H9 (cell line): ENCODE results near the gene HNRNPU. TPM values are rescaled to one million over a fixed set of nuclear protein-coding genes. Genes with fewer than 3 reads are reported as not detected.

Experiments
- DNase-seq: peaks from one replicate; pipeline ENCODE4 v3.0.0-alpha.2; 2017
- H2AFZ ChIP-seq: one replicate; pipeline ENCODE4 v1.6.1; 2013; ENCODE audit warnings: mild to moderate bottlenecking, low read length, control low read depth, moderate library complexity
- H2AK5ac ChIP-seq: 2 replicates; pipeline ENCODE4 v1.6.1; 2013; ENCODE audit warnings: low read length, control low read depth, mixed read lengths; ENCODE audit not compliant: insufficient read length
- H2BK120ac ChIP-seq: one replicate; pipeline ENCODE4 v1.6.1; 2013; ENCODE audit warnings: low read depth, mild to moderate bottlenecking, low read length, control low read depth, inconsistent platforms; ENCODE audit not compliant: poor library complexity, severe bottlenecking
- H2BK12ac ChIP-seq: 2 replicates; pipeline ENCODE4 v1.6.1; 2013; ENCODE audit warnings: low read length, control low read depth, mixed read lengths, low read depth; ENCODE audit not compliant: insufficient read length
- H2BK15ac ChIP-seq: 2 replicates; pipeline ENCODE4 v1.6.1; 2013; ENCODE audit warnings: low read depth, low read length, control low read depth
- H2BK20ac ChIP-seq: one replicate; pipeline ENCODE4 v1.6.1; 2013; ENCODE audit warnings: low read depth, mild to moderate bottlenecking, low read length, control low read depth, inconsistent platforms; ENCODE audit not compliant: poor library complexity, severe bottlenecking
- H2BK5ac ChIP-seq: 2 replicates; pipeline ENCODE4 v1.6.1; 2013; ENCODE audit warnings: low read length, control low read depth, mixed read lengths; ENCODE audit not compliant: insufficient read length
- H3K14ac ChIP-seq: 2 replicates; pipeline ENCODE4 v1.6.1; 2013; ENCODE audit warnings: low read length, control low read depth; ENCODE audit not compliant: insufficient read depth
- H3K18ac ChIP-seq: 2 replicates; pipeline ENCODE4 v1.6.1; 2013; ENCODE audit warnings: low read depth, mild to moderate bottlenecking, mixed read lengths, low read length, control low read depth; ENCODE audit not compliant: insufficient read length
- H3K23ac ChIP-seq: 2 replicates; pipeline ENCODE4 v1.6.1; 2013; ENCODE audit warnings: low read length, control low read depth, mixed read lengths, low read depth; ENCODE audit not compliant: insufficient read length
- H3K23me2 ChIP-seq: 2 replicates; pipeline ENCODE4 v1.6.1; 2013; ENCODE audit warnings: low read depth, mild to moderate bottlenecking, mixed read lengths, low read length, control low read depth; ENCODE audit not compliant: insufficient read length, poor library complexity, severe bottlenecking
- H3K27ac ChIP-seq: 2 replicates; pipeline ENCODE4 v1.5.1; 2013; ENCODE audit warnings: low read length, control low read depth, mixed read lengths, low read depth; ENCODE audit not compliant: insufficient read length
- H3K27me3 ChIP-seq: 2 replicates; pipeline ENCODE4 v1.6.1; 2013; ENCODE audit warnings: low read length, control low read depth, inconsistent platforms; ENCODE audit not compliant: insufficient read depth
- H3K4ac ChIP-seq: 2 replicates; pipeline ENCODE4 v1.6.1; 2013; ENCODE audit warnings: low read depth, mild to moderate bottlenecking, control low read depth, inconsistent platforms, low read length, moderate library complexity
- H3K4me1 ChIP-seq: 2 replicates; pipeline ENCODE4 v1.6.1; 2013; ENCODE audit warnings: low read length, control low read depth, inconsistent platforms; ENCODE audit not compliant: insufficient read depth
- H3K4me2 ChIP-seq: 2 replicates; pipeline ENCODE4 v1.6.1; 2013; ENCODE audit warnings: low read length, control low read depth, mixed read lengths; ENCODE audit not compliant: insufficient read length, insufficient read depth
- H3K56ac ChIP-seq: 2 replicates; pipeline ENCODE4 v1.6.1; 2013; ENCODE audit warnings: low read depth, mild to moderate bottlenecking, mixed read lengths, low read length, control low read depth; ENCODE audit not compliant: insufficient read length
- H3K79me1 ChIP-seq: 2 replicates; pipeline ENCODE4 v1.6.1; 2013; ENCODE audit warnings: low read depth, mild to moderate bottlenecking, moderate library complexity, low read length, control low read depth, inconsistent platforms; ENCODE audit not compliant: insufficient read depth, poor library complexity, severe bottlenecking
- H3K79me2 ChIP-seq: 2 replicates; pipeline ENCODE4 v1.6.1; 2013; ENCODE audit warnings: low read length, control low read depth, inconsistent platforms; ENCODE audit not compliant: insufficient read depth
- H3K9ac ChIP-seq: 2 replicates; pipeline ENCODE4 v1.6.1; 2013; ENCODE audit warnings: low read length, control low read depth, mixed read lengths; ENCODE audit not compliant: insufficient read length; ENCODE audit errors: extremely low read depth
- H3K9me3 ChIP-seq: one replicate; pipeline ENCODE4 v1.6.1; 2013; ENCODE audit warnings: low read depth, low read length, inconsistent platforms; ENCODE audit not compliant: control insufficient read depth
- H3T11ph ChIP-seq: one replicate; pipeline ENCODE4 v1.6.1; 2013; ENCODE audit warnings: mild to moderate bottlenecking, low read length, control low read depth, inconsistent platforms
- H4K20me1 ChIP-seq: one replicate; pipeline ENCODE4 v1.6.1; 2013; ENCODE audit not compliant: control insufficient read depth, insufficient read length, insufficient read depth
- H4K5ac ChIP-seq: 2 replicates; pipeline ENCODE4 v1.6.1; 2013; ENCODE audit warnings: low read depth, mild to moderate bottlenecking, mixed read lengths, low read length, control low read depth; ENCODE audit not compliant: insufficient read length
- H4K8ac ChIP-seq: replicated peaks from 2 replicates; pipeline ENCODE4 v1.6.1; 2013; ENCODE audit warnings: low read length, control low read depth, mixed read lengths, low read depth; ENCODE audit not compliant: insufficient read length
- H4K91ac ChIP-seq: 2 replicates; pipeline ENCODE4 v1.6.1; 2013; ENCODE audit warnings: low read depth, mild to moderate bottlenecking, moderate library complexity, mixed read lengths, low read length, control low read depth; ENCODE audit not compliant: insufficient read length
- H3K27ac Mint-ChIP-seq, 3 experiments: 2 replicates in 2 of 3; 3 replicates in 1 of 3; pipeline ENCODE4 v1.8.0; 2020 to 2021; ENCODE audit warnings: mixed read lengths in 3 of 3, mild to moderate bottlenecking in 1 of 3, moderate library complexity in 1 of 3
- H3K27me3 Mint-ChIP-seq: 2 replicates; pipeline ENCODE4 v1.8.0; 2021; ENCODE audit warnings: low read depth, mild to moderate bottlenecking, moderate library complexity, mixed read lengths
- H3K36me3 Mint-ChIP-seq, 3 experiments: 2 replicates in 2 of 3; 3 replicates in 1 of 3; pipeline ENCODE4 v1.8.0; 2020 to 2021; ENCODE audit warnings: low read depth in 3 of 3, mixed read lengths in 3 of 3; ENCODE audit not compliant: insufficient read depth in 1 of 3
- H3K4me1 Mint-ChIP-seq, 2 experiments: 2 replicates each; pipeline ENCODE4 v1.8.0; 2020; ENCODE audit warnings: mixed read lengths in 2 of 2
- H3K4me3 Mint-ChIP-seq, 2 experiments: 2 replicates in 1 of 2; 3 replicates in 1 of 2; pipeline ENCODE4 v1.8.0; 2020 to 2021; ENCODE audit warnings: mild to moderate bottlenecking in 2 of 2, mixed read lengths in 2 of 2, moderate library complexity in 1 of 2
- H3K9me3 Mint-ChIP-seq, 2 experiments: 2 replicates in 1 of 2; 3 replicates in 1 of 2; pipeline ENCODE4 v1.8.0; 2020; ENCODE audit warnings: mild to moderate bottlenecking in 2 of 2, mixed read lengths in 2 of 2, moderate library complexity in 1 of 2
- CTCF ChIP-seq: fragments of 200-600 bp; sonication (generic); conservative IDR thresholded peaks from 3 replicates; pipeline ENCODE4 v1.8.0; 2021; ENCODE audit warnings: antibody characterized with exemption, mild to moderate bottlenecking
- WGBS: extraction: QIAGEN DNeasy Blood & Tissue Kit; methylation state at CpG from one replicate; pipeline ENCODE4 v1.1.7; 2013; ENCODE audit warnings: missing lambda C conversion rate, low lambda C conversion rate, mixed read lengths; ENCODE audit not compliant: insufficient read length; ENCODE audit errors: extremely low coverage; 5-methylcytosine and 5-hydroxymethylcytosine counted together
- total RNA-seq: library from RNA; stranded (reverse); gene quantifications from 2 replicates; pipeline ENCODE4 v1.2.1, GENCODE V29; 2021

HNRNPU gene
- total RNA-seq, 1 experiment from 2014 or later: 657 TPM

- H3K23me2 ChIP-seq: no peaks in the 10 kb centered on the region
- no peak overlapping the region for H3K18ac ChIP-seq
- H2BK120ac ChIP-seq: no peak overlapping the region
- H3K56ac ChIP-seq: no peak overlapping the region
- H2BK20ac ChIP-seq: no peak overlapping the region
- no peak overlapping the region for H3K27ac ChIP-seq
- H3K23ac ChIP-seq: no peak overlapping the region
- no peak overlapping the region for H3K14ac ChIP-seq
- no peaks in the 10 kb centered on the region for H3K36me3 Mint-ChIP-seq
- no peak overlapping the region for H2AFZ ChIP-seq
- H2BK12ac ChIP-seq: no peak overlapping the region
- H4K5ac ChIP-seq: no peak overlapping the region
- peak overlapping the region in 1 of 2 experiments; percentile 11; a peak in 1 of 5 replicates for H3K4me3 Mint-ChIP-seq
- no peaks in the 10 kb centered on the region for H3K27me3 ChIP-seq
- no peak for TF ChIP-seq CTCF
- WGBS: no CpG with 5 or more reads among the region's 7 CpGs
- no peak overlapping the region for H4K91ac ChIP-seq
- H2AK5ac ChIP-seq: no peak overlapping the region
- no peaks in the 10 kb centered on the region for H3K9me3 ChIP-seq
- no peak overlapping the region for H3K4me2 ChIP-seq
- peak; percentile 56 for DNase-seq
- no peaks in the 10 kb centered on the region for H4K20me1 ChIP-seq
- H4K8ac ChIP-seq: no peak overlapping the region
- H3K4me1 ChIP-seq: peaks cover 3% of the 10 kb centered on the region; the same call in 1 of the 2 replicates
- no peak overlapping the region for H3K27ac Mint-ChIP-seq
- H3K4me1 Mint-ChIP-seq: peaks cover 10 to 18% of the 10 kb centered on the region in 2 experiments
- H3K9ac ChIP-seq: no peak overlapping the region
- H3K79me1 ChIP-seq: no peaks in the 10 kb centered on the region
- no peak overlapping the region for H3K4ac ChIP-seq
- H3K9me3 Mint-ChIP-seq: no peaks in the 10 kb centered on the region
- no peak overlapping the region for H2BK5ac ChIP-seq
- H3T11ph ChIP-seq: no peak overlapping the region
- H2BK15ac ChIP-seq: no peak overlapping the region
- H3K79me2 ChIP-seq: no peaks in the 10 kb centered on the region
- no peaks in the 10 kb centered on the region for H3K27me3 Mint-ChIP-seq
Observed at GRCh38 chr1:244874974-244875579, 10.7 kb upstream of the HNRNPU start.
